ENCODE results near the gene P3H3.
"Not testable (repeated sequence)": the region's sequence is repeated elsewhere in the genome, so short reads cannot be mapped to it uniquely, and the experiment has no call there.

The P3H3 gene

GRCh38 chr12:6860116-6860515 is 31.9 kb downstream of the P3H3 start:
- Histone ChIP-seq H3K4me3 (ENCODE audit: extremely low read depth, insufficient read depth, low read length, poor library complexity, severe bottlenecking) (no peak overlapping the region), H3K36me3 (ENCODE audit: control insufficient read depth, insufficient read depth, low read length) (peaks cover 98% of the 10 kb centered on the region), H3K9me3 (ENCODE audit: control insufficient read depth, low read length) (no peaks in the 10 kb centered on the region), H3K27ac (ENCODE audit: low read depth, low read length, severe bottlenecking) (no peak overlapping the region), H3K4me1 (ENCODE audit: control insufficient read depth, insufficient read depth, low read length, poor library complexity, severe bottlenecking) (no peaks in the 10 kb centered on the region)
- 91 to 96% methylated on average over 9 of the region's 9 CpGs for WGBS, 2 experiments (ENCODE audit: insufficient coverage in 2 of 2)

GRCh38 chr12:6860942-6861341 is 32.7 kb downstream of the P3H3 start:
- H3K27ac ChIP-seq (ENCODE audit: low read depth, low read length, severe bottlenecking), result no peak overlapping the region
- no peaks in the 10 kb centered on the region for H3K4me1 ChIP-seq (ENCODE audit: control insufficient read depth, insufficient read depth, low read length, poor library complexity, severe bottlenecking)
- no peak overlapping the region for H3K4me3 ChIP-seq (ENCODE audit: extremely low read depth, insufficient read depth, low read length, poor library complexity, severe bottlenecking)
- no peaks in the 10 kb centered on the region for H3K9me3 ChIP-seq (ENCODE audit: control insufficient read depth, low read length)
- peaks cover 96% of the 10 kb centered on the region for H3K36me3 ChIP-seq (ENCODE audit: control insufficient read depth, insufficient read depth, low read length)
- 94 to 95% methylated on average over 6 of the region's 7 CpGs for WGBS, 2 experiments (ENCODE audit: insufficient coverage in 2 of 2)

- H3K36me3 ChIP-seq (ENCODE audit: control insufficient read depth, insufficient read depth, low read length), result peaks cover 95% of the 10 kb centered on the region
Measured at GRCh38 chr12:6861391-6861790, 33.2 kb downstream of the P3H3 start.

GRCh38 chr12:6863033-6863432 is 34.8 kb downstream of the P3H3 start:
- Histone ChIP-seq H3K4me1 (ENCODE audit: control insufficient read depth, insufficient read depth, low read length, poor library complexity, severe bottlenecking) (peaks cover 10% of the 10 kb centered on the region), H3K27ac (ENCODE audit: low read depth, low read length, severe bottlenecking) (no peak overlapping the region), H3K36me3 (ENCODE audit: control insufficient read depth, insufficient read depth, low read length) (peaks cover 81% of the 10 kb centered on the region), H3K9me3 (ENCODE audit: control insufficient read depth, low read length) (no peaks in the 10 kb centered on the region), H3K4me3 (ENCODE audit: extremely low read depth, insufficient read depth, low read length, poor library complexity, severe bottlenecking) (no peak overlapping the region)
- WGBS, 2 experiments (ENCODE audit: insufficient coverage in 2 of 2), result 94 to 97% methylated on average over 10 to 11 of the region's 11 CpGs

More at GRCh38 chr12:6861391-6861790, 33.2 kb downstream of the P3H3 start:
- H3K27ac ChIP-seq (ENCODE audit: low read depth, low read length, severe bottlenecking), result no peak overlapping the region
- H3K4me3 ChIP-seq (ENCODE audit: extremely low read depth, insufficient read depth, low read length, poor library complexity, severe bottlenecking), result no peak overlapping the region
- H3K4me1 ChIP-seq (ENCODE audit: control insufficient read depth, insufficient read depth, low read length, poor library complexity, severe bottlenecking), result peaks cover 2% of the 10 kb centered on the region
- WGBS, 2 experiments (ENCODE audit: insufficient coverage in 2 of 2), result 89 to 96% methylated on average over 8 to 9 of the region's 9 CpGs
- H3K9me3 ChIP-seq (ENCODE audit: control insufficient read depth, low read length), result no peaks in the 10 kb centered on the region

GRCh38 chr12:6863586-6864321 is 35.5 kb downstream of the P3H3 start:
- 94 to 96% methylated on average over 10 to 12 of the region's 16 CpGs for WGBS, 2 experiments (ENCODE audit: insufficient coverage in 2 of 2)
- H3K4me3 ChIP-seq (ENCODE audit: extremely low read depth, insufficient read depth, low read length, poor library complexity, severe bottlenecking), result no peak overlapping the region
- H3K27ac ChIP-seq (ENCODE audit: low read depth, low read length, severe bottlenecking), result no peak overlapping the region
- H3K9me3 ChIP-seq (ENCODE audit: control insufficient read depth, low read length), result no peaks in the 10 kb centered on the region
- peaks cover 10% of the 10 kb centered on the region for H3K4me1 ChIP-seq (ENCODE audit: control insufficient read depth, insufficient read depth, low read length, poor library complexity, severe bottlenecking)
- H3K36me3 ChIP-seq (ENCODE audit: control insufficient read depth, insufficient read depth, low read length), result peaks cover 74% of the 10 kb centered on the region

GRCh38 chr12:6865307-6865706 is 37.1 kb downstream of the P3H3 start:
- Histone ChIP-seq H3K36me3 (ENCODE audit: control insufficient read depth, insufficient read depth, low read length) (peaks cover 70% of the 10 kb centered on the region), H3K4me1 (ENCODE audit: control insufficient read depth, insufficient read depth, low read length, poor library complexity, severe bottlenecking) (peaks cover 15% of the 10 kb centered on the region)
- H3K27ac ChIP-seq (ENCODE audit: low read depth, low read length, severe bottlenecking); H3K4me3 ChIP-seq (ENCODE audit: extremely low read depth, insufficient read depth, low read length, poor library complexity, severe bottlenecking); H3K9me3 ChIP-seq (ENCODE audit: control insufficient read depth, low read length): not testable (repeated sequence)
- 94 to 100% methylated on average over 3 to 5 of the region's 5 CpGs for WGBS, 2 experiments (ENCODE audit: insufficient coverage in 2 of 2)

- H3K4me1 ChIP-seq (ENCODE audit: control insufficient read depth, insufficient read depth, low read length, poor library complexity, severe bottlenecking), result peaks cover 18% of the 10 kb centered on the region
- H3K36me3 ChIP-seq (ENCODE audit: control insufficient read depth, insufficient read depth, low read length), result peaks cover 70% of the 10 kb centered on the region
- no peaks in the 10 kb centered on the region for H3K9me3 ChIP-seq (ENCODE audit: control insufficient read depth, low read length)
- WGBS, 2 experiments (ENCODE audit: insufficient coverage in 2 of 2), result 90% methylated on average over 4 of the region's 19 CpGs; no CpG with 5 or more reads in 1 of the 2 experiments
- peak overlapping the region; percentile 97 for H3K4me3 ChIP-seq (ENCODE audit: extremely low read depth, insufficient read depth, low read length, poor library complexity, severe bottlenecking)
- peak overlapping the region; percentile 41 for H3K27ac ChIP-seq (ENCODE audit: low read depth, low read length, severe bottlenecking)
Measured at GRCh38 chr12:6866163-6866919, 38.1 kb downstream of the P3H3 start.

- peaks cover 67% of the 10 kb centered on the region for H3K36me3 ChIP-seq (ENCODE audit: control insufficient read depth, insufficient read depth, low read length)
Measured at GRCh38 chr12:6866920-6867412, 38.8 kb downstream of the P3H3 start.

GRCh38 chr12:6867413-6868210 is 39.4 kb downstream of the P3H3 start, which contains the start of gene TPI1:
TSS of gene TPI1 (plus strand) at chr12:6867531. CDS start at chr12:6867567, 36 bp downstream.
- Histone ChIP-seq H3K27ac (ENCODE audit: low read depth, low read length, severe bottlenecking) (peak within 1 kb of the TSS; percentile 62), H3K36me3 (ENCODE audit: control insufficient read depth, insufficient read depth, low read length) (peaks cover 60% of the 10 kb centered on the region), H3K9me3 (ENCODE audit: control insufficient read depth, low read length) (no peaks in the 10 kb centered on the region), H3K4me1 (ENCODE audit: control insufficient read depth, insufficient read depth, low read length, poor library complexity, severe bottlenecking) (peaks cover 21% of the 10 kb centered on the region), H3K4me3 (ENCODE audit: extremely low read depth, insufficient read depth, low read length, poor library complexity, severe bottlenecking) (peak within 1 kb of the TSS; percentile 97)
- 0% methylated on average over 72 to 77 of the region's 86 CpGs for WGBS, 2 experiments (ENCODE audit: insufficient coverage in 2 of 2)

More at GRCh38 chr12:6866920-6867412, 38.8 kb downstream of the P3H3 start:
- Histone ChIP-seq H3K9me3 (ENCODE audit: control insufficient read depth, low read length) (no peaks in the 10 kb centered on the region), H3K4me3 (ENCODE audit: extremely low read depth, insufficient read depth, low read length, poor library complexity, severe bottlenecking) (peak overlapping the region; percentile 97), H3K4me1 (ENCODE audit: control insufficient read depth, insufficient read depth, low read length, poor library complexity, severe bottlenecking) (peaks cover 21% of the 10 kb centered on the region), H3K27ac (ENCODE audit: low read depth, low read length, severe bottlenecking) (peak overlapping the region; percentile 41)
- 9 to 14% methylated on average over 19 to 26 of the region's 33 CpGs for WGBS, 2 experiments (ENCODE audit: insufficient coverage in 2 of 2)
